ENCODE measurements around the gene PASK. TPM values are rescaled to one million over a fixed set of nuclear protein-coding genes. Genes with fewer than 3 reads are reported as not detected.

Gene PASK
- total and polyA plus RNA-seq, 2 of the 4 experiments (the other 2 are of a cell fraction), result 4.1 TPM

GRCh38 chr2:241121008-241121407 is 28.3 kb downstream of the PASK start:
- Histone ChIP-seq H2AFZ (replicated peaks; ENCODE audit: low read length, poor library complexity) (no peak overlapping the region), H2AK5ac (ENCODE audit: low read depth, low read length) (no peak overlapping the region), H3K56ac (ENCODE audit: extremely low read depth, insufficient read depth, low read length) (no peak overlapping the region), H3K36me3 (ENCODE audit: control insufficient read depth, insufficient read depth, low read length) (peaks cover 6% of the 10 kb centered on the region), H3K4me3 (ENCODE audit: insufficient read depth, low read depth, low read length) (no peak overlapping the region), H2AK9ac (replicated peaks; ENCODE audit: low read depth, low read length, poor library complexity) (no peak overlapping the region), H3K4me2 (ENCODE audit: low read depth, low read length) (no peak overlapping the region), H3K27me3 (ENCODE audit: control insufficient read depth, insufficient read depth, low read length) (no peaks in the 10 kb centered on the region), H3K9me1 (ENCODE audit: insufficient read depth, low read length) (peaks cover 2% of the 10 kb centered on the region; the same call in 1 of the 2 replicates), H3K4ac (ENCODE audit: low read depth, low read length) (no peak overlapping the region), H4K5ac (ENCODE audit: low read depth, low read length) (no peak overlapping the region), H4K20me1 (ENCODE audit: insufficient read depth, low read length) (no peaks in the 10 kb centered on the region), H4K8ac (ENCODE audit: low read depth in 2 of 2, low read length in 2 of 2) (no peak overlapping the region), H3K27ac (ENCODE audit: insufficient read depth, low read length) (no peak overlapping the region), H3K14ac (replicated peaks; ENCODE audit: low read depth, low read length) (no peak overlapping the region), H3K9me3 (ENCODE audit: control insufficient read depth, insufficient read depth, low read length) (peaks cover 2% of the 10 kb centered on the region; the same call in 1 of the 2 replicates), H3K18ac (ENCODE audit: low read depth, low read length) (no peak overlapping the region), H3K4me1 (ENCODE audit: control insufficient read depth, insufficient read depth, low read length) (no peaks in the 10 kb centered on the region), H2BK15ac (ENCODE audit: low read depth, low read length) (no peak overlapping the region), H2BK5ac (ENCODE audit: low read depth, low read length, poor library complexity, severe bottlenecking) (no peak overlapping the region), H4K91ac (ENCODE audit: insufficient read depth, low read depth, low read length) (no peak overlapping the region), H2BK20ac (ENCODE audit: low read depth, low read length) (no peak overlapping the region), H2BK120ac (ENCODE audit: low read depth, low read length) (no peak overlapping the region), H3K23ac (ENCODE audit: low read depth, low read length) (no peak overlapping the region), H3K79me1 (ENCODE audit: low read depth in 1 of 2, low read length in 2 of 2) (0 out of 4 replicates have a peak, but pooled peaks cover 0 to 2% of the 10 kb centered on the region in 2 experiments), H3K9ac (ENCODE audit: low read depth, low read length) (no peak overlapping the region)
- ChIA-PET POLR2A (ENCODE audit: unreplicated experiment) (no interaction called here), CTCF (no interaction called here)
- in situ Hi-C loops (cut with MboI; ENCODE audit: low sequenced_read_pairs), result no loop called here
- TF ChIP-seq RCOR1 (IDR thresholded peaks at IDR 0.05; ENCODE audit: insufficient replicate concordance, low read length) (no peak), FOS (IDR thresholded peaks at IDR 0.05; ENCODE audit: low read depth, low read length) (no peak), NFE2L2 (IDR thresholded peaks at IDR 0.05; ENCODE audit: low read depth, low read length) (no peak), CEBPB (IDR thresholded peaks at IDR 0.05; ENCODE audit: low read depth, low read length) (0 out of 2 replicates have a peak, but pooled peaks have one; percentile 6)
- no peak for ATAC-seq (ENCODE audit: low read depth)
- DNase-seq, result no peak
- no CpG with 5 or more reads among the region's 5 CpGs for WGBS, 2 experiments (ENCODE audit: extremely low coverage in 2 of 2, insufficient read length in 1 of 2)
- BruUV-seq (replicated peaks), result no TSS peak
- intact Hi-C loops (cut with micrococcal nuclease), result no loop called here
- dilution Hi-C loops (cut with HindIII; ENCODE audit: low sequenced_read_pairs, unreplicated experiment), result no loop called here

Data from IMR-90 (cell line).